H9 (cell line): ENCODE results near the gene SDHAF3. TPM values are rescaled to one million over a fixed set of nuclear protein-coding genes. Genes with fewer than 3 reads are reported as not detected.

Experiments used
- DNase-seq: peaks from one replicate; pipeline ENCODE4 v3.0.0-alpha.2; 2017
- H2AFZ ChIP-seq: one replicate; pipeline ENCODE4 v1.6.1; 2013; ENCODE audit warnings: mild to moderate bottlenecking, low read length, control low read depth, moderate library complexity
- H2AK5ac ChIP-seq: 2 replicates; pipeline ENCODE4 v1.6.1; 2013; ENCODE audit warnings: low read length, control low read depth, mixed read lengths; ENCODE audit not compliant: insufficient read length
- H2BK120ac ChIP-seq: one replicate; pipeline ENCODE4 v1.6.1; 2013; ENCODE audit warnings: low read depth, mild to moderate bottlenecking, low read length, control low read depth, inconsistent platforms; ENCODE audit not compliant: poor library complexity, severe bottlenecking
- H2BK12ac ChIP-seq: 2 replicates; pipeline ENCODE4 v1.6.1; 2013; ENCODE audit warnings: low read length, control low read depth, mixed read lengths, low read depth; ENCODE audit not compliant: insufficient read length
- H2BK15ac ChIP-seq: 2 replicates; pipeline ENCODE4 v1.6.1; 2013; ENCODE audit warnings: low read depth, low read length, control low read depth
- H2BK20ac ChIP-seq: one replicate; pipeline ENCODE4 v1.6.1; 2013; ENCODE audit warnings: low read depth, mild to moderate bottlenecking, low read length, control low read depth, inconsistent platforms; ENCODE audit not compliant: poor library complexity, severe bottlenecking
- H2BK5ac ChIP-seq: 2 replicates; pipeline ENCODE4 v1.6.1; 2013; ENCODE audit warnings: low read length, control low read depth, mixed read lengths; ENCODE audit not compliant: insufficient read length
- H3K14ac ChIP-seq: 2 replicates; pipeline ENCODE4 v1.6.1; 2013; ENCODE audit warnings: low read length, control low read depth; ENCODE audit not compliant: insufficient read depth
- H3K18ac ChIP-seq: 2 replicates; pipeline ENCODE4 v1.6.1; 2013; ENCODE audit warnings: low read depth, mild to moderate bottlenecking, mixed read lengths, low read length, control low read depth; ENCODE audit not compliant: insufficient read length
- H3K23ac ChIP-seq: 2 replicates; pipeline ENCODE4 v1.6.1; 2013; ENCODE audit warnings: low read length, control low read depth, mixed read lengths, low read depth; ENCODE audit not compliant: insufficient read length
- H3K23me2 ChIP-seq: 2 replicates; pipeline ENCODE4 v1.6.1; 2013; ENCODE audit warnings: low read depth, mild to moderate bottlenecking, mixed read lengths, low read length, control low read depth; ENCODE audit not compliant: insufficient read length, poor library complexity, severe bottlenecking
- H3K27ac ChIP-seq: 2 replicates; pipeline ENCODE4 v1.5.1; 2013; ENCODE audit warnings: low read length, control low read depth, mixed read lengths, low read depth; ENCODE audit not compliant: insufficient read length
- H3K27me3 ChIP-seq: 2 replicates; pipeline ENCODE4 v1.6.1; 2013; ENCODE audit warnings: low read length, control low read depth, inconsistent platforms; ENCODE audit not compliant: insufficient read depth
- H3K4ac ChIP-seq: 2 replicates; pipeline ENCODE4 v1.6.1; 2013; ENCODE audit warnings: low read depth, mild to moderate bottlenecking, control low read depth, inconsistent platforms, low read length, moderate library complexity
- H3K4me1 ChIP-seq: 2 replicates; pipeline ENCODE4 v1.6.1; 2013; ENCODE audit warnings: low read length, control low read depth, inconsistent platforms; ENCODE audit not compliant: insufficient read depth
- H3K4me2 ChIP-seq: 2 replicates; pipeline ENCODE4 v1.6.1; 2013; ENCODE audit warnings: low read length, control low read depth, mixed read lengths; ENCODE audit not compliant: insufficient read length, insufficient read depth
- H3K56ac ChIP-seq: 2 replicates; pipeline ENCODE4 v1.6.1; 2013; ENCODE audit warnings: low read depth, mild to moderate bottlenecking, mixed read lengths, low read length, control low read depth; ENCODE audit not compliant: insufficient read length
- H3K79me1 ChIP-seq: 2 replicates; pipeline ENCODE4 v1.6.1; 2013; ENCODE audit warnings: low read depth, mild to moderate bottlenecking, moderate library complexity, low read length, control low read depth, inconsistent platforms; ENCODE audit not compliant: insufficient read depth, poor library complexity, severe bottlenecking
- H3K79me2 ChIP-seq: 2 replicates; pipeline ENCODE4 v1.6.1; 2013; ENCODE audit warnings: low read length, control low read depth, inconsistent platforms; ENCODE audit not compliant: insufficient read depth
- H3K9ac ChIP-seq: 2 replicates; pipeline ENCODE4 v1.6.1; 2013; ENCODE audit warnings: low read length, control low read depth, mixed read lengths; ENCODE audit not compliant: insufficient read length; ENCODE audit errors: extremely low read depth
- H3K9me3 ChIP-seq: one replicate; pipeline ENCODE4 v1.6.1; 2013; ENCODE audit warnings: low read depth, low read length, inconsistent platforms; ENCODE audit not compliant: control insufficient read depth
- H3T11ph ChIP-seq: one replicate; pipeline ENCODE4 v1.6.1; 2013; ENCODE audit warnings: mild to moderate bottlenecking, low read length, control low read depth, inconsistent platforms
- H4K20me1 ChIP-seq: one replicate; pipeline ENCODE4 v1.6.1; 2013; ENCODE audit not compliant: control insufficient read depth, insufficient read length, insufficient read depth
- H4K5ac ChIP-seq: 2 replicates; pipeline ENCODE4 v1.6.1; 2013; ENCODE audit warnings: low read depth, mild to moderate bottlenecking, mixed read lengths, low read length, control low read depth; ENCODE audit not compliant: insufficient read length
- H4K8ac ChIP-seq: replicated peaks from 2 replicates; pipeline ENCODE4 v1.6.1; 2013; ENCODE audit warnings: low read length, control low read depth, mixed read lengths, low read depth; ENCODE audit not compliant: insufficient read length
- H4K91ac ChIP-seq: 2 replicates; pipeline ENCODE4 v1.6.1; 2013; ENCODE audit warnings: low read depth, mild to moderate bottlenecking, moderate library complexity, mixed read lengths, low read length, control low read depth; ENCODE audit not compliant: insufficient read length
- H3K27ac Mint-ChIP-seq, 3 experiments: 2 replicates in 2 of 3; 3 replicates in 1 of 3; pipeline ENCODE4 v1.8.0; 2020 to 2021; ENCODE audit warnings: mixed read lengths in 3 of 3, mild to moderate bottlenecking in 1 of 3, moderate library complexity in 1 of 3
- H3K27me3 Mint-ChIP-seq: 2 replicates; pipeline ENCODE4 v1.8.0; 2021; ENCODE audit warnings: low read depth, mild to moderate bottlenecking, moderate library complexity, mixed read lengths
- H3K36me3 Mint-ChIP-seq, 3 experiments: 2 replicates in 2 of 3; 3 replicates in 1 of 3; pipeline ENCODE4 v1.8.0; 2020 to 2021; ENCODE audit warnings: low read depth in 3 of 3, mixed read lengths in 3 of 3; ENCODE audit not compliant: insufficient read depth in 1 of 3
- H3K4me1 Mint-ChIP-seq, 2 experiments: 2 replicates each; pipeline ENCODE4 v1.8.0; 2020; ENCODE audit warnings: mixed read lengths in 2 of 2
- H3K4me3 Mint-ChIP-seq, 2 experiments: 2 replicates in 1 of 2; 3 replicates in 1 of 2; pipeline ENCODE4 v1.8.0; 2020 to 2021; ENCODE audit warnings: mild to moderate bottlenecking in 2 of 2, mixed read lengths in 2 of 2, moderate library complexity in 1 of 2
- H3K9me3 Mint-ChIP-seq, 2 experiments: 2 replicates in 1 of 2; 3 replicates in 1 of 2; pipeline ENCODE4 v1.8.0; 2020; ENCODE audit warnings: mild to moderate bottlenecking in 2 of 2, mixed read lengths in 2 of 2, moderate library complexity in 1 of 2
- WGBS: extraction: QIAGEN DNeasy Blood & Tissue Kit; methylation state at CpG from one replicate; pipeline ENCODE4 v1.1.7; 2013; ENCODE audit warnings: missing lambda C conversion rate, low lambda C conversion rate, mixed read lengths; ENCODE audit not compliant: insufficient read length; ENCODE audit errors: extremely low coverage; 5-methylcytosine and 5-hydroxymethylcytosine counted together
- total RNA-seq: library from RNA; stranded (reverse); gene quantifications from 2 replicates; pipeline ENCODE4 v1.2.1, GENCODE V29; 2021
- TF ChIP-seq, protein P1 (sequence below): fragments of 200-600 bp; sonication (generic); conservative IDR thresholded peaks from 3 replicates; pipeline ENCODE4 v1.8.0; 2021; ENCODE audit warnings: antibody characterized with exemption, mild to moderate bottlenecking

The SDHAF3 gene
- total RNA-seq, 1 experiment from 2014 or later, result 14.1 TPM

DNA sequence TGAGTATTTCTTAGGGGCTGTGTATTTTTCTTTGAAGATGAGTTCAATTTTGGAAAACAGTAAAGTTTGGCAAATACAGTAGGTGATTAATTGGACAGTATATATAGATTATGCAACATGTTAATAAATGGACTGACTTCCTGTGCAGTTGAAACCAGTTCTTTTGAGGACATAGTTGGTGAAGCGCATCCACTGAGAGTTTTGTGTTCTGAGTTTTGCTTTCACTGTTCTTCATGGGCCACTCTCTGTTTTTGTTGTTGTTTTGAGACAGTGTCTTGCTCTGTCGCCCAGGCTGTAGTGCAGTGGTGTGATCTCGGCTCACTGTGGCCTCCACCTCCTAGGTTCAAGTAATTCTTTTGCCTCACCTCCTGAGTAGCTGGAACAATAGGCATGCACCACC lies 109.0 kb downstream of the SDHAF3 start:
- H3K36me3 Mint-ChIP-seq, result peaks cover 0 to under 1% (median 0%) of the 10 kb centered on the region in 3 experiments; a peak in 1 of 7 replicates
- TF ChIP-seq, protein P1, sequence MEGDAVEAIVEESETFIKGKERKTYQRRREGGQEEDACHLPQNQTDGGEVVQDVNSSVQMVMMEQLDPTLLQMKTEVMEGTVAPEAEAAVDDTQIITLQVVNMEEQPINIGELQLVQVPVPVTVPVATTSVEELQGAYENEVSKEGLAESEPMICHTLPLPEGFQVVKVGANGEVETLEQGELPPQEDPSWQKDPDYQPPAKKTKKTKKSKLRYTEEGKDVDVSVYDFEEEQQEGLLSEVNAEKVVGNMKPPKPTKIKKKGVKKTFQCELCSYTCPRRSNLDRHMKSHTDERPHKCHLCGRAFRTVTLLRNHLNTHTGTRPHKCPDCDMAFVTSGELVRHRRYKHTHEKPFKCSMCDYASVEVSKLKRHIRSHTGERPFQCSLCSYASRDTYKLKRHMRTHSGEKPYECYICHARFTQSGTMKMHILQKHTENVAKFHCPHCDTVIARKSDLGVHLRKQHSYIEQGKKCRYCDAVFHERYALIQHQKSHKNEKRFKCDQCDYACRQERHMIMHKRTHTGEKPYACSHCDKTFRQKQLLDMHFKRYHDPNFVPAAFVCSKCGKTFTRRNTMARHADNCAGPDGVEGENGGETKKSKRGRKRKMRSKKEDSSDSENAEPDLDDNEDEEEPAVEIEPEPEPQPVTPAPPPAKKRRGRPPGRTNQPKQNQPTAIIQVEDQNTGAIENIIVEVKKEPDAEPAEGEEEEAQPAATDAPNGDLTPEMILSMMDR, result no peak
- H3K27ac Mint-ChIP-seq, result peak overlapping the region in 1 of 3 experiments; percentile 79; a peak in 2 of 7 replicates
- Histone ChIP-seq H4K5ac (no peak overlapping the region), H3T11ph (no peak overlapping the region), H2BK20ac (no peak overlapping the region), H2AFZ (no peak overlapping the region), H3K79me1 (no peaks in the 10 kb centered on the region), H2BK12ac (no peak overlapping the region), H3K4me2 (no peak overlapping the region), H3K4ac (no peak overlapping the region), H3K18ac (no peak overlapping the region), H3K79me2 (no peaks in the 10 kb centered on the region), H3K9me3 (no peaks in the 10 kb centered on the region), H2AK5ac (no peak overlapping the region), H2BK120ac (no peak overlapping the region), H3K9ac (no peak overlapping the region), H2BK15ac (no peak overlapping the region), H3K56ac (no peak overlapping the region), H3K23me2 (no peaks in the 10 kb centered on the region), H3K14ac (no peak overlapping the region), H3K23ac (no peak overlapping the region), H2BK5ac (no peak overlapping the region), H4K20me1 (no peaks in the 10 kb centered on the region), H3K27me3 (no peaks in the 10 kb centered on the region), H4K8ac (no peak overlapping the region), H3K27ac (no peak overlapping the region), H4K91ac (no peak overlapping the region), H3K4me1 (no peaks in the 10 kb centered on the region)
- H3K9me3 Mint-ChIP-seq, result peaks cover 0 to 5% of the 10 kb centered on the region in 2 experiments; a peak in 1 of 5 replicates
- peaks cover under 1% of the 10 kb centered on the region in 2 experiments for H3K4me1 Mint-ChIP-seq
- H3K27me3 Mint-ChIP-seq, result no peaks in the 10 kb centered on the region; the same call in none of the 2 replicates
- no CpG with 5 or more reads among the region's 3 CpGs for WGBS
- DNase-seq, result no peak
- no peak overlapping the region for H3K4me3 Mint-ChIP-seq

Other genes starting within 250 kb of the SDHAF3 start
- 0.24 TPM in 1 of 2 replicates, not detected in the other for gene DLX6, start 112.1 kb upstream of the SDHAF3 start, total RNA-seq
- 0.22 TPM in 1 of 2 replicates, not detected in the other for gene DLX5, start 92.9 kb upstream of the SDHAF3 start, total RNA-seq